ENCODE results near the gene TIMM22.
"Not testable (repeated sequence)": the region's sequence is repeated elsewhere in the genome, so short reads cannot be mapped to it uniquely, and the experiment has no call there.

TIMM22 gene

DNA sequence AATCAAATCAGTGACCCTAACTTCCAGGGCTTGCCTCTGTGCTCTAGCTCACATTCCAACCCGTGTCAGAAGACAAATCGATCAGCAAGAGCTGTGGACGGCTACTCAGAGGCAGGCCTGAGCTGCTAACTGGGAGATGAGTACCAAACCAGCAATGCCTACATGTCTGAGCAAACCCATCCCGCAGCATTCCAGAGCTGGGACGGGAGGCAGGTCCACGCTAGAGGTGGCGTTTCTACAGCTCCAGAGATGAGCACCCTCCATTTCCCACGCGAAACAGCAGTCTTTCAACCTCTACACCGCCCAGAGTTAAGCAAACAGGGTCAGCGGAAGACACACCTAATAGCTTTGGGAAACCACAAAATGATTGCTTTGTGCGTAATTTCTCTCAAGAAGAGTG lies 23.9 kb upstream of the TIMM22 start:
- no peak for DNase-seq (ENCODE audit: low read depth)

DNA sequence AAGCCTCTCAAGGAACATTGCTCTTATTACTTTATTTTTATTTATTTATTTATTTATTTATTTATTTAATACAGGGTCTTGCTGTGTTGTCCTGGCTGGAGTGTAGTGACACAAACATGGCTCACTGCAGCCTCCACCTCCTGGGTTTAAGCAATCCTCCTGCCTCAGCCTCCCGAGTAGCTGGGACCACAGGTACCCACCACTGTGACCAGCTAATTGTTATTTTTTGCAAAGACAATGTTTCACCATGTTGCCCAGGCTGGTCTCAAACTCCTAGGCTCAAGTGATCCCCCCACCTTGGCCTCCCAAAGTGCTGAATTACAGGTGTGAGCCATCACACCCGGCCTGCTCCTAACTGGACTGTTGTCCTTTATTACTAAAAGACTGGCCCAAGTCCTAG lies 22.2 kb upstream of the TIMM22 start:
- DNase-seq (ENCODE audit: low read depth), result not testable (repeated sequence)

DNA sequence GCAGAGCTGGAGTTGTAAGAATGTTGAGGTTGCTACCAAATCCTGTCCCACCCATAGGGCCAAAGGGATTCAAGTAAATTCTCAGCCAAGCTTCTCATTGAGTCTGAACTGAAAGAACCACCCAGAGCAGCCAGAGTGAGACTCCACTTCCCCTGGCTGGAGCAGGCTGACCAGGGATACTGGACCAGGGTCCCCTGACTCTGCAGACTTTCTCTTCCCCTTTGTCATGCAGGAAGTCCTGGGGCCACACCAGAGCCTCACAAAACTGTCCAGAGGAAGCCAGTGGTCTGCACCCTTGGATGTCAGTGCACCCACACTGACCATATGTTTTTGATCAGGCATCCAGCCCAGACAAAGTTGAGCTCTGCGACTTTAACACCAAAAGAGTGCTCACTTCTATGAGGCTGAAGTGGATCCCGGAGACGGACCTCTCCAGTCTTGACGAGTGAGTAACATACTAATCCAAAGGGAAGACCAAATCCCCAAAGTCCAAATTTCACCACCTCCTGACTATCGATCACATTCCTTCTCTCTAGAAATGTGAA lies 21.5 kb upstream of the TIMM22 start:
- no peak for DNase-seq (ENCODE audit: low read depth)

DNA sequence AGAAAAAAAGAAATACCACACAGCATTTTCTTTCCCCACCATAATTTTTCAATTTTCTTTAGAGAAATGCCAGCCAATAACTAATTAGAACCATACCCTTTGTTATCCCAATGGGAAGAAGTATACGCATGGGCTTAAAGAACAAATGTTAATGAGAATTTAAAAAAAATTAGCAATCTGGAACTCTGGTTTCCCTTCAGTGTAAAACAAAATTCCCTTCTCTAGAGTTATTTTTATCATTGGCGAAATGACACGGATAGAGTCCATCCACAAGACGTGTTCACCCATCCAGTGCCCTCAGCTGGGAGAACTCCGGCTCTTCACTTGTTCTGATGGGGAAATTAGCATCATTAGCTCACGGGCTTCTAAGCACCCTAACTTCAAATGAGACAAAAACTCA lies 20.6 kb upstream of the TIMM22 start:
- no peak for DNase-seq (ENCODE audit: low read depth)

DNA sequence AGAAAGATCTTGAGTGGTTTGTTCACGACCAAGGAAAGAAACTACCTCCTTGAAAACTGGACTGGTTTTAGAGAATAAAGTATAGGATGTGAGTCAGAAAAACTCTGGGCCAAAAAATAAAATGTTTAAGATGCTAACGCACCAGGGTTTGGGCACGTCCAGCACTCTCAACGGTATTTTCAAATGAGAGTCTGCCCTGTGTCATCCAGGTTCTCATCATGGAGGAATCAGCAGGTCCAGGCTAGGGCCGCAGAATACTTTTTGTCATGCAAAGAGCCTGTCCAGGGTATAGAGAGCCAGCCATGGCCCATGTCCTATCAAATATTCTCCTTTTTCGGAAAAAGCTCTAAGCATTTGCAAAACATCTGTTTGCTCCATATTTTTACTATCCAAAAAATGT lies 19.8 kb upstream of the TIMM22 start:
- no peak for DNase-seq (ENCODE audit: low read depth)

DNA sequence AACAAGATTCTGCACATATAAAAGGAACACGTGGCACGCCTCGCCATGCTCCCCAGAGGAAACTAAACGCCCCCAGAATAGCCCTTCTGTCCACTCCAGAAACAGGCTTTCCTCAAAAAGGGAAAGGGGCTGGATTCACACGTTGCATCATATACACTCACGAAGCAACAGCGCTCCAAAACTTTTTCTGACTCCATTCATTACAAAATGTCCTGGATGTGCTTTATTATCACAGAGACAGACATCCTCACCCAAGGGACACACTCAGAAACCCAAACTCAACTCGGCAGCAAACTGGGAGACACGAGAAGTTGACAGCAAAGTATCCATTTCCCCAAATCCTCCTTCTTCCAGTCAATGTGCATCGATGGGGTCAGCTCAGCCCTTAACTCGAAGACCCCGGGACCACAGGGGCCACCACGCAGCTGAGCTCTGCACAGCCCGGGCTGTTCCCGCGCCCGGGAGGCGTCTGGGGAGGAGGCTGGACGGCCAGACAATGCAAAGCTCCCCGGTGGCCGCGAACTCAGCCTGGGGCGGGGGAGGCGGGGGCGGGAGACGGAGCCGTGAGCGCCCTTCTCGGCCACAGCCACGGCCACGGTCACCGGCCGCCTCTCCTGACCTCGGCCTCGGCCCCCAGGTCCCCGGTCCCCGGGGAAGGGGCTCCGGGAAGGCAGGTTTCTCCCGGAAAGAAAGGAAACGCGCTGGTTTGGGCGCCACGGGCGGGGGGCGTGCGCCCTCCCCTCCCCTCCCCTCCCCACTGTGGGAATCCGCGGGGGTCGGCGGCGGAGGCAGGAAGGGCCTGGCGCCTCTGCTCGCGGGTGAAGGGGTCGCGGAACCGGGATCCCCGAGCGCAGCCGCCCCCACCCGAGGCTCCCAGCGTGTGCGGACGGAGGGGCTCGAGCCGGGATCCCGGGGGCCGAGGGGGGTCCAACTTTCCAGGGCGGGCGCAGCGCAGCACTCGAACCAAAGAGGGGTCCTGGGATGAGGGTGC lies 18.5 kb upstream of the TIMM22 start:
- no peak for DNase-seq (ENCODE audit: low read depth)

DNA sequence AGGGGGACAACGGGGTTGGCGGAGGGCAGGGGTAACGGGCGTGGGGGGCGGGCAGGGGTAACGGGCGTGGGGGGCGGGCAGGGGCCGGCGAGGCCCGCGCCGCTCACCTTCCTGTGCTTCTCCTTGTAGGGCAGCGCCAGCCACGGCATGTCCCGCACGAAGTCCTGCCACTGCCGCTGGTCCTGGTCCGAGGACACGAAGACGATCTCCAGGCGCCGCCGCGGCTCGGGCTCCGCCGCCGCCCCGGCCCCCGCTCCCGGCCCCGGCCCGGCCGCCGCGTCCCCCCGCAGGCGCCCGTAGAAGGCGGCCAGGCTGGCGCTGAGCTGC lies 17.8 kb upstream of the TIMM22 start:
- DNase-seq (ENCODE audit: low read depth), result no peak

DNA sequence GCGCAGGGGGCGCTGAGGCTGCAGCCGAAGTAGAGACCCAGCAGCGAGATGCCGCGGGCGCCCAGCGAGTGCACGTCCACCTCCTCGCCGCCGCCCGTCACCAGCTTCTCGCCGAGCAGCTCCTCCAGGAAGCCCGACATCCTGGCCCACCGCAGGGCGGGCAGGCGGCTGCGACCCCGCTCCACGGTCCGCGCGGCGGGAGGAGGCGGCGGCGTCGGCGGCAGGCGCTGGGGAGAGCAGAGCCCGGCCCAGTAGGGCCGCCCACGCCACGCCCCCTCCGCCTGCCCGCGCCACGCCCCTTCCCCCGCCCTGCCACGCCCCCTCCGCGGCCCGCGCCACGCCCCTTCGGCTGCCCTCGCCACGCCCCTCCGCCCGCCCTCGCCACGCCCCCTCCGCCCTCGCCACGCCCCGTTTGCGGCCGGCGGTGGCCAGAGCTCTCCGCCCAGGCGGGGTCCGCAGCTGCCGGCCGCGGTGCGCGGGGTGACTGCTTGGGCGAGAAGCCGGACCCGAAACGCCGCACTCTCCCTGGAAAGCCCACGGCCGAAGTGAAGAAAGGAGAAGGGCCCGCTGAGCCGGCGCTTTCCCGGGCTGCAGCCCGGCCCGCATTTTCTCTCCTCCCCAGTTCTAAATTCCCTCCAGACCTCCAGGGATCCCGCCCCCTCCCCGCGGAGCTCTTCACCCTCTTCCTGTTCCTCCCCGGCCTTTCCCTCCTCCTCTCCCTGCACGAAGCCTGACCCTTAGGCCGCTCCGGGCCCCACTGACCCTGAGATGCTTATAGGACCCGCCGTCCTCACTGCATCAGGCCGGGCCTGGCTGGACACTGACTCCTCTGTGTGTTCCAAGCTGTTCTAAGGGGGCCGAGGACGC lies 17.2 kb upstream of the TIMM22 start, which contains the start of gene NXN:
Gene NXN (minus strand): TSS at position 238 of the 867 bp plus-strand sequence.
- no peak for DNase-seq (ENCODE audit: low read depth)

DNA sequence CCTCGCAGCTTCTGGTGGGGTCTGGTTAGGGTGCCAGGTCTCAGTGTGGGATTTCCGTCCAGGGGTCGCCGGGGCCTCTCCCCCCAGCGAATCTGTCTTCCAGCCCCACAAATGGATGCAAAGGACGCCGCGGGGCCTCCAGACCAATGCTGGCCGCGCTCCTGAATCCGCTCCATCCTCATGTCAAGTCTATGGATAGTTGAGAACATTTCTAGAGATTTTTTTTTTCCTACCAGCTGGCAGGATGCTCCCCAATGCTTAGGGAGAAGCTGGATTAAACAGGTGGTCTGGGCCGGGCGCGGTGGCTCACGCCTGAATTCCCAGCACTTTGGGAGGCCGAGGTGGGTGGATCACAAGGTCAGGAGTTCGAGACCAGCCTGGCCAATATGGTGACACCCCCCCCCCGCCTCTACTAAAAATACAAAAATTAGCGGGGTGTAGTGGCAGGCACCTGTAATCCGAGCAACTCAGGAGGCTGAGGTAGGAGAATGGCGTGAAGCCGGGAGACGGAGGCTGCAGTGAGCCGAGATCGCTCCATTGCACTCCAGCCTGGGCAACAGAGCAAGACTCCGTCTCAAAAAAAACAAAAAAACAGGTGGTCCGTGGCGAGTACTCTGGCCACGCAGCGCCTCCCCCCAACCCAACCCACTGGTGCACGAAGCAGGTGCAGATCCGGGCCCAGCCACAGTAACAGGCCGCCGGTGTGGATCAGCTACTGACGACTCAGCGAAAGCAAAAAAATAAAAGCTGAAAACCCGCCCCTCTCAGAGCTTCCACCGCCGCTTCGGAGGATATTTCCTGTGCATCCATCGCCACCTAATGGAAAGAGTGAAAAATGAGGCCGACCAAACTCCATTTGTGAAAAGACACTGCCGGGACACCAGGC lies 16.3 kb upstream of the TIMM22 start:
- DNase-seq (ENCODE audit: low read depth), result peak; percentile 72

DNA sequence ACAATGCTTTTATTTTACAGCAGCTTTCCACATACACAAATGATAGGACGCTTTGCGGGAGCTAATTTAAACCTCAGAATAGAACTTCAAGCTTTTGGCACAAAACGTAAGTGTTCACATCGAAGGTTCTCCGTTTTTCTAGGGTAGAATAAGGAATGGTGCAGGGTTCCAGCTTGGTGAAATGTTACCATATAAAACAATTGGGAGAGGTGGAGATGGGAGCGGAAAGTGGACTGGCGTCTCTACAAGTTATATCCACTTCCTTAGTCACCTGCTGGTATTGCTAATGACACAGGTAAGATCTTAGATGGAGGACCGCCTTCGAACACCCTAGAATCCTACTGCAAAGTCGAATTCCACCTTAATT lies 15.7 kb upstream of the TIMM22 start:
- no peak for DNase-seq (ENCODE audit: low read depth)

DNA sequence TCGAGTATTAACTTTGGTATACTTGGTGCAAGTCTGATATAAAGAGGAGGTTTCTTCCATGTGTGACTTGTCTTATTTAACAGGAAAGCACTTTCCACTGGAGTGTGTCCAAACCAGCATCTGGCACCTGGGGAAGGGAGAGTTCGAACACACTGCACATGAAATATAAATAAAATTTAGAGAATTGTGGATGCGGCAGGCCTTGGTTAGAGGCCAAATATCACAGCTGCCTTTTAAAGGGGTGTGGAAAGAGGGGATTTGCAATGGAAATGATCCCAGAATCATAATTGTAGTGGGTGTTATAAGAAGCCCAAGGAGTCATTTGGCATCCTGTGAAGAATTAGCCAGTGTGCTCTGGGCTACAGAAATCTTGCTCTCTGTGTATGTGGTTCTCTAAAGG lies 13.0 kb upstream of the TIMM22 start:
- DNase-seq (ENCODE audit: low read depth), result no peak

DNA sequence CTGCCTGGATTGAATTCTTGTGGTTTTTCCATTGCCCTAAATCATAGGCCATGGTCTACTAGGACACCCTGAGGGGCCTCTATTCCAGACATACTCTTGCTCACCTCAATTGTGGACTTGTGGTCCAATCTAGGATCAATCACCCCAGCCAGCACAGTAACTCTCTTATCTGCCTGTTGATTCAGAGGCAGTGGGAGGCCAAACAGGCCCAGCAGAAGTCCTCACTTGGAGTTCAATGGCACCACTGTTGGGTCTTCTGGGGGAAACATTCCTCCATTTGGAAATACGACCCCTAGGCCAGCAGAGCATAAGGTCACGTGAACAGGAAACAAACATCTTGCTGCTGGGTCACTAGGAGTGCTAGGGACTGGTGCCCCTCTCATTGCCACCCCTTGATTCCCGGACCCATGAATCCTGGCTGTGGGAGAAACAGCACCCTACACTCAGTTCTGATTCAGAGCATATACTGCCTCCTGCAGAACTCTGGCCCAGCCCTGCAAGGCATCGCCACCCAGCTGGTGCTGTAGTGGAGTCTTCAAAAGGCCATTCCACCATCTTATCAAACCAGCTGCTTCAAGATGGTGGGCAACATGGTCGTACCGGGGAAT lies 10.5 kb upstream of the TIMM22 start:
- DNase-seq (ENCODE audit: low read depth), result no peak

DNA sequence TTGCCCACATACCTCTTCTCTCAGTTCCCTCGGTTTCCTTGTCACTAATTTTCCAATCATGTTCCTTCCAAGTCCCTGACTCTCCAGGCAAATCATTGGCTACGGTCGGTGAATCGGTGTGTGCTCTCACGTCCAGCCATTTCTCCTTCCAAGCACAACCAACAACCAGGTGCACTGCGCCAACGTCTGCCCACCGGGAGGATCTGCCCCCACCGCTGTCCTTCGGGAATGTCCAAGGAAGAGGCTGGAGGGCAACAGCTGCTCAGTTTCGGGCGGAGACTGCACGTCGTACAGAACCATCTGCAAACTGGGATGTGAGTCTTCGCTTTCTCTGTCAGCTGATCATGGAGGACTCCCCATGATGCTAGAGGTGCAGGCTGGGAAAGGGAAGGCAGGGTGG lies 9.0 kb upstream of the TIMM22 start:
- DNase-seq (ENCODE audit: low read depth), result no peak

DNA sequence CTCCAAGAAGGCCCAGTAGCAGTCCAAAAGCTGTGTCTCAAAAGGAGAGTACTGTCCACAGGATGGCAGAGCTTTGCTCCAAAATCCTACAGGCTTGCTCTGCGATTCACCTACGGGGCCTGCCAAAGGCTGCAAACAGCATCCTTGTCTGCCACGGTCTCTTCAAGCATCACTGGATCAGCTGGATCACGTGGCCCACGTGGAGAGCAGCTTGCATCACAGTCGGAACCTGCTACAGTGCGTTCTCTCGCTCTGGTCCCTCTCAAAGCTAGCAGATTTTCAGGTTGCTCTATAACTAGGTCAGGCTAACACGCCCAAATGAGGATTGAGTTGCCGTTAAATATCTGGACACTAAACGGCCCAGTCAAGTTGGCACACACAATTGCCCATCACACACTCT lies 8.4 kb upstream of the TIMM22 start:
- no peak for DNase-seq (ENCODE audit: low read depth)

DNA sequence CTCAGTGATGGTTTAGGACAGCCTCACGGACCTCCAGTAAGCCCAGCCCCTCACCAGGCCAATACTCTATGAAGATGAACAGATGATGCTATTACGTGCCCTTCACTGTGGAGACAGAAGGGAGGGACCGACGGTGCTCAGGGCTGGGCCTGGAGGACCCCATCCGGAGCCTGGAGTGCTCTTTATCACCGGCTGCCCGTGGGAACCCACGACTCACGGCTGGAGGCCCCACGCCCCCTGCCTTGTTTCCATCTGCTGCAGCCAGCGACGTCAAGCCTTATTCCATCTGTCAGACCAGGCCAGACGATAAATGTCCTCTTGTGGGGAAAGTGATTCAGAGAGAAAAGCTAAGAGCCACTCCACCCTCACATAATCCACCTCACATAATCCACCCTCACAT lies 4.0 kb upstream of the TIMM22 start:
- DNase-seq (ENCODE audit: low read depth), result no peak

DNA sequence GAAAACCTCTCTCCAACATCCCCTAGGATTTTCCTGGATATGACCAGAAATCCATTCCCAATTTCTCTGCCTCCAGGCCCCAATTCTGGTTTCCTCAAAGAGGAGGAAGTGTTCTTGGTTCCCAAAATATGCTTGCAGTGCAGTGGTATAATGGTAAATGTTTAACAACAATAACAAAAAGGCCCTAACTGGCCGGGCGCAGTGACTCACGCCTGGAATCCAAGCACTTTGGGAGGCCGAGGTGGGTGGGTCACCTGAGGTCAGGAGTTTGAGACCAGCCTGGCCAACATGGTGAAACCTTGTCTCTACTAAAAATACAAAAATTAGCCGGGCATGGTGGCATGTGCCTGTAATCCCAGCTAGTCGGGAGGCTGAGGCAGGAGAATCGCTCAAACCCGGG lies 1.6 kb upstream of the TIMM22 start:
- not testable (repeated sequence) for DNase-seq (ENCODE audit: low read depth)

DNA sequence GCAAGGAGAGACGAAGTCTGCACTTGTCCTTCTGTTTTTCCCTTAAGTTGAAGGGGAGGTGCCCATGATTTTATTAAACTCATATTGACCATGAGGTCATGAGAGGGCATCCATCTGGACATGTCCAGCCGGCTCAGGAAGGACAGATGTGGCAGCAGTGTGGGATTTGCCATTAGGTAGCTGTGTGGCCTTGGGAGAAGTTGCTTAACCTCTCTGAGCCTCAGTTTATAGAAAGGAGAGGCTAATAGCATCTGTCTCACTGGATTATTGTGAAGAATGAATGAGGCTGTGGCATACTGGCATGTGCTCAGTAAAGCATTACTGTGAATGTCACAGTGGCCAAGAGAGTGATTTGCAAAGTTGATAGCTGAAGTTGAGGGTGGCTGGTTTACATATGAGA lies 1.2 kb downstream of the TIMM22 start:
- no peak for DNase-seq (ENCODE audit: low read depth)

DNA sequence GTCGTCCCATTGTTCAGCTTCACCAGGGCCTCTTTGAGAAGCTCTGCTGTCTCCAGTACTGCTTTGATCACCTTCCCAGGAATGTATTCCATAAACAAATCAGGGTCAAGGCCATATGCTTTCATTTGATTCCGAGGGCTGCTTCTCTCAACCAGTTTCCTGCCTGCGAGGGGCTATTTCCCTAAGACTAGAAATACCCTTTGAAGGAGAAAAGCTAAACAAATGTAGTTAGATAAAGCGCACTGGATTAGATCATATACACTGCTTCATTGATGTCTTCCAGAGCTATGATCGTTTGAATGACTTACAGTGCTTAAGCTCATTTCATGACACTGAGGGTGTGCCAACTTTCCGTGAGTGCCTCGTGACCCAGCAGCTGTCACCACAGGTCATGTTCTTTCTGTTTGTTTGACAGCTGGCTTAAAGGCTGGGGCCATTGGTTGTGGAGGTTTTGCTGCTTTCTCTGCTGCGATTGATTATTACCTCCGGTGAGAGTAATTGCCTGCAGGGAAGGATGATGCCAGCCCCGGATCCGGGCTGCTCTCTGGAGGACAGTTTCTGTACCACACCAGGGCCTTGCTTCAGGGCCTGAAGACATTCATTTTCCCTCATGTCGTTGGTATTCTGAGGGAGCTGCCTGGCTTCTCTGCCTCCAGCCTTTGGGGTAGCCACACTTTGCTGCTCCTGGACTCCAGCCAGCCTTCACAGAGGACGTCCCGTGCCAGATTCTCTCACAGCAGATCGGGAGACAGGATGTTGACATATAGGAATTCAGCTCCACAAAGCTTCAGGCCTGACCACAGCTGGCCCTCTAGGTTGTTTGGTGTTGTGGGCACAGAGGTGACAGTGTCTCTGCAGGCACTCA lies 3.9 kb downstream of the TIMM22 start:
- no peak for DNase-seq (ENCODE audit: low read depth)

DNA sequence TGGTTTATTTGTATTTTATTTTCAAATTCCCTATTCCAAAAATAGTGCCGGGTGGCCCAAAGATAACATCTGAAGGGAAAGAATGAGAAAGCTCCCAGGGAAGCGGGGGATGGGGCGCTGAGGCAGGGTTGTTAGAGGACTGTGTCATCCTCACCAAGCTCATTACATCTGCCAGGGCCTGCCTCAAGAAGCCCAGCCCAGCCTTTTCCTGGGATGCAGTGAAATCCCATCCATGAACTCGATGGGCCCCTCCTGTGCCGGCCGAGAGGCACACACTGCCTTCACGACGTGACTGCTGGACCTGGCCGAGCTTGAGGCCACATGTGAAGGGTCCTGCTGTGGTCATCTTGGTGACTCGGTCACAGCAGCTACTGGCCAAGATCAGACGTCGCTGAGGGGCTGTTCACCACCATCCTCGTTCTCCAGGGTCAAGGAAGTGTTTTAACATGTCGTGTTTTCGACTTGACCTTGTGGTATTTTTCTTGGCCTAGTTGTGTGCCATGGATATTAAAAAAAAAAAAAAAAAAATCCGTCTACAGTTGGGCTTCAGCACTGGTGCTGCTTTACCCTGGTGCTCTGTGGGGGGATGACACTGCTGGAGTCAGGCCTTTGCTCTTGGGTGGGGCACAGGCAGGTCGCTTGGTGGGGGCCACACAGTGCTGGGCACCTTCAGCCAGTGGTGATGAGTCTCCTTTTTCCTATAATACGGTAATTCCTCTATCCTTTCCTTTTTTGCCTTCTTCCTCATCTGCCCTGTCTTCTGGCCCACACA lies 4.9 kb downstream of the TIMM22 start:
- no peak for DNase-seq (ENCODE audit: low read depth)

DNA sequence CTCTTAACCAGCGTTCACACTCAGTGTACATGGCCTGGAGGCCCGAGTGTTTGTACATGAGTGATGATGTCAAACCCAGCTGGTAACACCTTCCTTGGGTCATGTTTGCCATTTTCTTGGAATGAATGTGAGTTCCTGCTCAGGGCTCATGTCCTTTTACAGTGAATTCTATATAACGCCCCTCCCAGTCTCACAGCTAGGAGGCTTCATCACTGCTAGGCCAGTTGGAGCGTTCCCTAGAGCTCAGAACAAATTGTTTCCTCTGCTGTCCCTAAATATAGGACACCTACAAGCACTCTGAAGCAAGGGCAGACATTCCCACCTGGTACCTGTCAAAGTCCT lies 5.5 kb downstream of the TIMM22 start:
- DNase-seq (ENCODE audit: low read depth), result no peak

Measured in fibroblast of the conjunctiva (primary cell).